Measurements from ENCODE around the gene CACNG4.

- no peak for TF ChIP-seq POLR2A (IDR thresholded peaks at IDR 0.05)
- TF ChIP-seq POLR2AphosphoS5 (IDR thresholded peaks at IDR 0.05): no peak
These were observed 91.6 kb downstream of the CACNG4 start for GRCh38 chr17:67055811-67056745.

All from spleen (tissue), 3 donors.